ENCODE measurements around the gene TSR2.

TSR2 gene

DNA sequence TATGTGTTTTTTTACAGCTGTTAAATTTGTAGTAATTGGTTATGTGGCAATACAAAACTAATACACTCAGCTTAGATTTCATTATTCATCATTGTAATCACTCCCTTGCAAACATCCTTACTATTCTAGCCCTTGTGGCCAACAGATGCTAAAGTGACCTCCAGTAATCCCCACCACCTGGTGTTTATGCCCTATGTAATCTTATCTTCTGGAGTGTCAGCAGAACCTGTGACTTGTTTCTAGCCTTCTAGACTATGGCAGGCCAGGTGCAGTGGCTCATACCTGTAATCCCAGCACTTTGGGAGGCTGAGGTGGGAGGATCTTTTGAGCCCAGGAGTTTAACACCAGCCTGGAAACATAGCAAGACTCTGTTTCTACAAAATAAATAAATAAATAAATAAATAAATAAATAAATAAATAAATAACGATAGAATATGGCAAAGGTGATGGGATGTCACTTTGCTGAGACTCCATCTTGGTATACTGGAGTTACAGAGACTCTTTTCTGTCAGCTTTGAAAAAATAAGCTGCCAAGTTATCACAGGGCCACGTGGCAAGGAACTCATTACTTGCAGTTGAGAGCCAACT lies 12.3 kb upstream of the TSR2 start:
- Histone ChIP-seq H3K9me3 (no peaks in the 10 kb centered on the region), H3K4me3 (ENCODE audit: low read depth, low read length) (no peak overlapping the region), H3K4me1 (no peaks in the 10 kb centered on the region), H3K36me3 (no peaks in the 10 kb centered on the region), H3K27me3 (no peaks in the 10 kb centered on the region)
- no peak for DNase-seq
- TF ChIP-seq, protein P1, sequence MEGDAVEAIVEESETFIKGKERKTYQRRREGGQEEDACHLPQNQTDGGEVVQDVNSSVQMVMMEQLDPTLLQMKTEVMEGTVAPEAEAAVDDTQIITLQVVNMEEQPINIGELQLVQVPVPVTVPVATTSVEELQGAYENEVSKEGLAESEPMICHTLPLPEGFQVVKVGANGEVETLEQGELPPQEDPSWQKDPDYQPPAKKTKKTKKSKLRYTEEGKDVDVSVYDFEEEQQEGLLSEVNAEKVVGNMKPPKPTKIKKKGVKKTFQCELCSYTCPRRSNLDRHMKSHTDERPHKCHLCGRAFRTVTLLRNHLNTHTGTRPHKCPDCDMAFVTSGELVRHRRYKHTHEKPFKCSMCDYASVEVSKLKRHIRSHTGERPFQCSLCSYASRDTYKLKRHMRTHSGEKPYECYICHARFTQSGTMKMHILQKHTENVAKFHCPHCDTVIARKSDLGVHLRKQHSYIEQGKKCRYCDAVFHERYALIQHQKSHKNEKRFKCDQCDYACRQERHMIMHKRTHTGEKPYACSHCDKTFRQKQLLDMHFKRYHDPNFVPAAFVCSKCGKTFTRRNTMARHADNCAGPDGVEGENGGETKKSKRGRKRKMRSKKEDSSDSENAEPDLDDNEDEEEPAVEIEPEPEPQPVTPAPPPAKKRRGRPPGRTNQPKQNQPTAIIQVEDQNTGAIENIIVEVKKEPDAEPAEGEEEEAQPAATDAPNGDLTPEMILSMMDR (IDR thresholded peaks at IDR 0.05; ENCODE audit: low read depth, low read length) = no peak

DNA sequence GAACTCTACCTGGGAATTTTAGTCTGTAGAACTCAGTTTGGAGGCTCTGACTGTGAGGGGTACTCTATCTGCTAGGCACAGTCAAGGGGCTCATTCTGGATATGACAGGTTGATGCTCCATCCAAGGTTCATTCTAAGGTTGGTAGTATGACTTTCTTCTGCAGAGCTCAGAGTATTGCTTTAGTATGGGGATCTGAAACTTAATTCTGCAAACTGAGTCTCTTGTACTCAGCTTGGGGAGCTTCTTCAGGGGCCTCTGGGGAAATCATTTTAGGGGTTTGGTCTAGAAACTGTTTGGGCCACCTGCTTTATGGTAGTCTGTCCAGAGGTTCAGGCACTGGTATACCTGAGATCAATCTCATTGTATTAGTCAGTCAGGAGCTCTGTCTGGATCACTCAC lies 9.7 kb upstream of the TSR2 start:
- Histone ChIP-seq H3K27me3 (no peaks in the 10 kb centered on the region), H3K9me3 (no peaks in the 10 kb centered on the region)

DNA sequence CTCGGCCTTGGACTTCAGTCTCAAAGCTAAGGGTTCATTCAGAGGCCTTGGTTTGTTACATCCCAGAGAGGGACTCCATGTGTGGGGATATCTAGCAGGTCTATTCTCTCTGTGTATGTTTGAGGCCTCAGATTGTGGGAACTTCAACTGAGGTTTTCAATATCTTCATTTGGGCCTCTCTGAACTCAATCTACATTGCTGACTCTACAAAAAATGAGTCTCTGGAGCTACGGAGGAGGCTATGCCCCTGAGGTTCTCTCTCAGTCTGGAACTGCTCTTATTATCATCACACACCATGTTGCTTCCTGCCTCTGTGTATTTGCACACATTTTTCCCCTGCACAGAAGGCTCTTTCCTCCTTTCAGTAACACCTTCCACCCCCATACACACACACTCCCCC lies 5.1 kb upstream of the TSR2 start:
- H3K4me1 ChIP-seq = no peaks in the 10 kb centered on the region
- DNase-seq = no peak
- no peaks in the 10 kb centered on the region for H3K27me3 ChIP-seq
- no peak overlapping the region for H3K4me3 ChIP-seq (ENCODE audit: low read depth, low read length)
- no peaks in the 10 kb centered on the region for H3K36me3 ChIP-seq
- no peaks in the 10 kb centered on the region for H3K9me3 ChIP-seq
- TF ChIP-seq, protein P1 (IDR thresholded peaks at IDR 0.05; ENCODE audit: low read depth, low read length) = no peak

More for the DNA sequence above, 9.7 kb upstream of the TSR2 start:
- no peaks in the 10 kb centered on the region for H3K4me1 ChIP-seq
- no peaks in the 10 kb centered on the region for H3K36me3 ChIP-seq
- DNase-seq = no peak
- no peak overlapping the region for H3K4me3 ChIP-seq (ENCODE audit: low read depth, low read length)
- TF ChIP-seq, protein P1 (IDR thresholded peaks at IDR 0.05; ENCODE audit: low read depth, low read length) = no peak

DNA sequence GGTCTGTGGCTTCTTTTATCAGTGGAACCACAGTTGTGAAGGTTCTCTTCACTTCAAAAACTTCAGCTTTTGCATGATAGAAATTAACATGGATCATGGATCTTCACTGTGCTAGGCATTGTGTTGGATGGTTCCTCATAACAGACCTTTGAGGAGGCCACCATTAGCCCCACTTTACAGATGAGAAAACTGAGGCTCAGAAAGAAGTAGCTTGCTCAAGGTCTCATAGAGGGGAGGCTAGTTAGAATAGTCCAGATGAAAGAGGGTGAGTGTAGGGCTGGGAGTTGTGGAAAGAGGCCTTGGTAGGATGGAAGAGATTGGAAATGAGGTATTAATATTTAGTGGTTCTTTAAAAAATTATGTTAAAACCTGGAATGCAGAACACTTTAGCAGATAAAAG lies 2.6 kb downstream of the TSR2 start:
- TF ChIP-seq, protein P1 (IDR thresholded peaks at IDR 0.05; ENCODE audit: low read depth, low read length) = no peak
- Histone ChIP-seq H3K4me3 (ENCODE audit: low read depth, low read length) (no peak overlapping the region), H3K27me3 (no peaks in the 10 kb centered on the region), H3K36me3 (no peaks in the 10 kb centered on the region), H3K9me3 (no peaks in the 10 kb centered on the region), H3K4me1 (no peaks in the 10 kb centered on the region)
- DNase-seq = no peak

DNA sequence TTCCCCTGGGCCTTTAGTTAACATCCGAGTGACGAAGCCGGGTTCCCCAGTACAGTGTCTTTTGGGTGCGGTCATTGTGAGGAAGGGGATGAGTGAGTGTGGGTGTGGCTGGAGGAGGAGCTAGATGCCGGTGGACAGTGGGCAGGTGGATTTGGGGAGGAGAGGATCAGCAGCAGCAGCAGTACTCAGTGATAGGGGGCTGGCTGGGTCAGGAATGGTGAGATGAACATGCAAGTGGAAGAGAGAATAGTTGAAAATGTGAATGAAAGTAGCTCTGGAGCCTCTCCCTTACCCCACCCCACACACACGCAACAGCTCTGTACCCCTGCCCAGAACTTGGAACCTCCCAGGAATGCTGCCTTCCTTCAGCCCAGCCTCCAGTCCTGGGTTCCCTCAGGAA lies 4.5 kb downstream of the TSR2 start:
- H3K27me3 ChIP-seq = no peaks in the 10 kb centered on the region
- DNase-seq = no peak
- TF ChIP-seq, protein P1 (IDR thresholded peaks at IDR 0.05; ENCODE audit: low read depth, low read length) = no peak
- no peaks in the 10 kb centered on the region for H3K4me1 ChIP-seq
- H3K4me3 ChIP-seq (ENCODE audit: low read depth, low read length) = no peak overlapping the region
- H3K36me3 ChIP-seq = no peaks in the 10 kb centered on the region
- no peaks in the 10 kb centered on the region for H3K9me3 ChIP-seq

DNA sequence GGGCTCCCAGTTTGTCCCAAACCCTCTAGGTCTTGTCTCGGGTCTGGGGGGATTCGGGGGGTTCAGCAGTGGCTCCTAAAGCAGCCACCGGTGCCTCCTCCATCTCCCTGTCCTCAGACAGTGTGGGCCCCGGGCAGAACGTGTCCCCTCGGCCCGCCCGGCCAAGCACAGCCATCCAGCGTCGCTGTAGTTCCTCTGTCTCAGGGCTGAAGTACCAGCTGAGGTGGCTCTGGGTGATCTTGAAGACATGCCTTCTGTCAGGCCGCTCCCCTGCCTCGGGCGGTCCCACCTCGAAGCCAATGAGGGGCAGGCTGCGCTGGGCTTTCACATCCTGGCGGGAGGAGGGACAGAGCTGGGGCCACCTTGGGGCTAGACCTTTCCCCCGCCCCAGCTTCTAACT lies 5.9 kb downstream of the TSR2 start:
- no peaks in the 10 kb centered on the region for H3K4me1 ChIP-seq
- H3K36me3 ChIP-seq = no peaks in the 10 kb centered on the region
- H3K9me3 ChIP-seq = no peaks in the 10 kb centered on the region
- TF ChIP-seq, protein P1 (IDR thresholded peaks at IDR 0.05; ENCODE audit: low read depth, low read length) = no peak
- no peak for DNase-seq
- no peak overlapping the region for H3K4me3 ChIP-seq (ENCODE audit: low read depth, low read length)
- no peaks in the 10 kb centered on the region for H3K27me3 ChIP-seq
